ENCODE results near the gene STAT1. TPM values are rescaled to one million over a fixed set of nuclear protein-coding genes. Genes with fewer than 3 reads are reported as not detected.

Gene STAT1
- total and polyA plus RNA-seq, 9 of the 15 experiments (the other 6 are each of a cell fraction or from before 2014, with no cell fraction given) = 8.7 to 34.4 (median 26.8) TPM

DNA sequence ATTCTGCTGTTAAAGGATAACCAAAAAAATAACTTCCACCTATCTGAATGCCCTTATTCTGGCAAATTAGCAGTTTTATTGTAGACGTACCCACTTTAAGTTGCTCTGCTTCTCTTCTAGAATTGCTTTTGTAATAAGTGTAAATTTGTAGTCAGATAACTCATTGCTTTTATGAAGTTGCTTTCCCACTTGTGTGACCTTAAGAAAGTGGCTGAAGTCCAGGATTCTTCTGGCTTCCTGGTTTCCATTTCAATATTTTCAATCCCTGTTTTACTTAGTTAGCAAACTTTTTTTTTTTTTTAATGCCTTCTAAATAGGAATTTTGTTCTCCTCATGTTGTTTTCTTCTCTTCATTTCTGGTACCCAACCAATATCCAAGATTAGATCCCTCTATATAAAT, 73.5 kb downstream of the STAT1 start:
- intact Hi-C loops (cut with micrococcal nuclease) = loop anchor here (10.0 kb wide), 1 partner anchor 96 kb away; no protein-coding TSS in a partner anchor
- H3K36me3 ChIP-seq (ENCODE audit: control insufficient read depth, insufficient read depth, low read length) = no peaks in the 10 kb centered on the region; the same call in 2 of the 3 replicates
- no peak for DNase-seq (ENCODE audit: extremely low read depth in 1 of 4, low spot score in 3 of 4)
- in situ Hi-C loops (cut with MboI) = no loop called here
- no peaks in the 10 kb centered on the region for H3K27me3 ChIP-seq (ENCODE audit: control insufficient read depth in 2 of 2, insufficient read depth in 2 of 2, low read length in 2 of 2)
- no TSS peak for BruUV-seq (replicated peaks)
- no peak overlapping the region for H3K4me2 ChIP-seq (ENCODE audit: insufficient read depth, low read length)
- no peak overlapping the region for H3K27ac ChIP-seq (ENCODE audit: extremely low read depth, low read depth, low read length)
- H2AFZ ChIP-seq (ENCODE audit: low read depth, low read length) = no peak overlapping the region
- 100% methylated on average over 1 of the region's 1 CpG for WGBS (ENCODE audit: insufficient coverage, low coverage, missing lambda C conversion rate)
- H3K9ac ChIP-seq (ENCODE audit: insufficient read depth in 1 of 2, low read depth in 2 of 2, low read length in 2 of 2) = no peak overlapping the region
- ChIA-PET CTCF (ENCODE audit: low intra/inter-chr PET ratio) (no interaction called here), POLR2A (interaction anchor here (0.7 kb wide), 1 partner anchor 60 kb away, joined by 3 read pairs; the partner anchor contains the start of gene GLS)
- FAIRE-seq = no peak
- H3K4me3 ChIP-seq = no peak overlapping the region
- H3K4me1 ChIP-seq (replicated peaks in 1 of 2; ENCODE audit: control insufficient read depth in 2 of 2, insufficient read depth in 2 of 2, low read length in 2 of 2) = no peaks in the 10 kb centered on the region; a peak in 1 of 5 replicates
- ATAC-seq = no peak
- H3K79me2 ChIP-seq (ENCODE audit: control insufficient read depth, insufficient read depth, low read length) = no peaks in the 10 kb centered on the region
- H3K9me3 ChIP-seq (replicated peaks; ENCODE audit: control insufficient read depth, insufficient read depth, low read depth, low read length) = no peaks in the 10 kb centered on the region
- H4K20me1 ChIP-seq (replicated peaks; ENCODE audit: control insufficient read depth, insufficient read depth, low read length) = no peaks in the 10 kb centered on the region
- no peak for TF ChIP-seq BACH1 (tag; IDR thresholded peaks at IDR 0.05)
- TF ChIP-seq ATF1 (CRISPR knock-in tag; IDR thresholded peaks at IDR 0.05) = no peak
- TF ChIP-seq ATF1 (tag; IDR thresholded peaks at IDR 0.05) = no peak
- no peak for TF ChIP-seq MCM3 (IDR thresholded peaks at IDR 0.05)
- TF ChIP-seq ZBTB1 (CRISPR knock-in tag; IDR thresholded peaks at IDR 0.05; ENCODE audit: borderline replicate concordance, low read depth) = no peak
- TF ChIP-seq, protein P1, sequence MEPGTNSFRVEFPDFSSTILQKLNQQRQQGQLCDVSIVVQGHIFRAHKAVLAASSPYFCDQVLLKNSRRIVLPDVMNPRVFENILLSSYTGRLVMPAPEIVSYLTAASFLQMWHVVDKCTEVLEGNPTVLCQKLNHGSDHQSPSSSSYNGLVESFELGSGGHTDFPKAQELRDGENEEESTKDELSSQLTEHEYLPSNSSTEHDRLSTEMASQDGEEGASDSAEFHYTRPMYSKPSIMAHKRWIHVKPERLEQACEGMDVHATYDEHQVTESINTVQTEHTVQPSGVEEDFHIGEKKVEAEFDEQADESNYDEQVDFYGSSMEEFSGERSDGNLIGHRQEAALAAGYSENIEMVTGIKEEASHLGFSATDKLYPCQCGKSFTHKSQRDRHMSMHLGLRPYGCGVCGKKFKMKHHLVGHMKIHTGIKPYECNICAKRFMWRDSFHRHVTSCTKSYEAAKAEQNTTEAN (CRISPR knock-in tag; IDR thresholded peaks at IDR 0.05) = no peak
- TF ChIP-seq, protein P2, sequence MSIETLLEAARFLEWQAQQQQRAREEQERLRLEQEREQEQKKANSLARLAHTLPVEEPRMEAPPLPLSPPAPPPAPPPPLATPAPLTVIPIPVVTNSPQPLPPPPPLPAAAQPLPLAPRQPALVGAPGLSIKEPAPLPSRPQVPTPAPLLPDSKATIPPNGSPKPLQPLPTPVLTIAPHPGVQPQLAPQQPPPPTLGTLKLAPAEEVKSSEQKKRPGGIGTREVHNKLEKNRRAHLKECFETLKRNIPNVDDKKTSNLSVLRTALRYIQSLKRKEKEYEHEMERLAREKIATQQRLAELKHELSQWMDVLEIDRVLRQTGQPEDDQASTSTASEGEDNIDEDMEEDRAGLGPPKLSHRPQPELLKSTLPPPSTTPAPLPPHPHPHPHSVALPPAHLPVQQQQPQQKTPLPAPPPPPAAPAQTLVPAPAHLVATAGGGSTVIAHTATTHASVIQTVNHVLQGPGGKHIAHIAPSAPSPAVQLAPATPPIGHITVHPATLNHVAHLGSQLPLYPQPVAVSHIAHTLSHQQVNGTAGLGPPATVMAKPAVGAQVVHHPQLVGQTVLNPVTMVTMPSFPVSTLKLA (conservative IDR thresholded peaks at IDR 0.05) = no peak
- TF ChIP-seq CCNT2 (IDR thresholded peaks at IDR 0.05; ENCODE audit: borderline replicate concordance, extremely low read depth, insufficient read length, low read depth, low read length) = no peak
- TF ChIP-seq GABPA (tag; conservative IDR thresholded peaks at IDR 0.05; ENCODE audit: low read depth) = no peak
- TF ChIP-seq, protein P3, sequence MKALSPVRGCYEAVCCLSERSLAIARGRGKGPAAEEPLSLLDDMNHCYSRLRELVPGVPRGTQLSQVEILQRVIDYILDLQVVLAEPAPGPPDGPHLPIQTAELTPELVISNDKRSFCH (CRISPR knock-in tag; IDR thresholded peaks at IDR 0.05) = no peak
- TF ChIP-seq, protein P3 (tag; IDR thresholded peaks at IDR 0.05) = no peak
- no peak for TF ChIP-seq ZSCAN29 (IDR thresholded peaks at IDR 0.05)
- TF ChIP-seq, protein P4, sequence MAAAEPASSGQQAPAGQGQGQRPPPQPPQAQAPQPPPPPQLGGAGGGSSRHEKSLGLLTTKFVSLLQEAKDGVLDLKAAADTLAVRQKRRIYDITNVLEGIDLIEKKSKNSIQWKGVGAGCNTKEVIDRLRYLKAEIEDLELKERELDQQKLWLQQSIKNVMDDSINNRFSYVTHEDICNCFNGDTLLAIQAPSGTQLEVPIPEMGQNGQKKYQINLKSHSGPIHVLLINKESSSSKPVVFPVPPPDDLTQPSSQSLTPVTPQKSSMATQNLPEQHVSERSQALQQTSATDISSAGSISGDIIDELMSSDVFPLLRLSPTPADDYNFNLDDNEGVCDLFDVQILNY (CRISPR knock-in tag; IDR thresholded peaks at IDR 0.05) = no peak
- H3K9me1 ChIP-seq (ENCODE audit: control insufficient read depth, insufficient read depth, low read length) = no peaks in the 10 kb centered on the region

Measured in K562 (cell line).